Right lobe of liver (tissue), 4 donors: ENCODE data around the gene DSC3.

ENCODE experiments used
- CTCF ChIP-seq, 4 donors: fragments of 200-600 bp in 3 of 4; fragments of 450-650 bp in 1 of 4; IDR thresholded peaks; one replicate each; pipeline versions ENCODE4 v1.5.1 to v1.8.0; 2016 to 2022; ENCODE audit warnings: antibody characterized with exemption in 4 of 4, mild to moderate bottlenecking in 2 of 4
- POLR2A ChIP-seq: fragments of 450-650 bp; IDR thresholded peaks from one replicate; pipeline ENCODE4 v1.6.1; 2017; ENCODE audit warnings: antibody characterized with exemption, mild to moderate bottlenecking
- donor health status: DM: no; HTN: no; CAD: no.
- donor health status: DM: no; HTN: no; CAD: no.
- donor health status: DM: no; HTN: yes; CAD: no.

GRCh38 chr18:31046916-31047315, 4.4 kb upstream of the DSC3 start:
- no peak for TF ChIP-seq CTCF (IDR thresholded peaks at IDR 0.05)
- no peak for TF ChIP-seq POLR2A
